GM21723 (cell line): Measurements from ENCODE around the gene TENT5D.
"Not testable (repeated sequence)": the region's sequence is repeated elsewhere in the genome, so short reads cannot be mapped to it uniquely, and the experiment has no call there.

Experiments used
- ATAC-seq: cut with Tn5 transposase; IDR thresholded peaks from one replicate; pipeline ENCODE4 v1.9.1; 2021; ENCODE audit warnings: mild to moderate bottlenecking, moderate library complexity; ENCODE audit not compliant: unreplicated experiment

TENT5D gene

DNA sequence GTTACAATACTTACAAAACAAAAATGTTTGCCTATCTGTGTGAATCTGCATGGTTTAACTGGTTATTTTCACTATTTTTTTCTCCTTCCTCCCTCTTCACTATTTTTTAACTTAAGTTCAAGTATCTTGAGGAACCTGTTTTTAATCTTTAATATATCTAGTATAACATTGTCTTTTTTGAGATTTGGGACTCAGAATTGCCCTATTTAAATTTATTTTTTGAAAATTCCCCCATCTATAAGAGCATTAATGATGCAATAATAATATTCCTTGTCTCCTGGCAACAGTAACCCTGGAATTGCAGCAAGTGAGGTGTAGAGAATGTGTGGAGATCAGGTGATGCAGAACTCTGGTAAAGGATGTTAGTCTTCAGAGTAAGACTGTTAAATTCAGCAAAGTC lies at the start of gene TENT5D:
TENT5D (plus strand) TSS at position 301 of the 400 bp plus-strand sequence. CDS start 22,093 bp downstream, outside the sequence.
- ATAC-seq = no peak

DNA sequence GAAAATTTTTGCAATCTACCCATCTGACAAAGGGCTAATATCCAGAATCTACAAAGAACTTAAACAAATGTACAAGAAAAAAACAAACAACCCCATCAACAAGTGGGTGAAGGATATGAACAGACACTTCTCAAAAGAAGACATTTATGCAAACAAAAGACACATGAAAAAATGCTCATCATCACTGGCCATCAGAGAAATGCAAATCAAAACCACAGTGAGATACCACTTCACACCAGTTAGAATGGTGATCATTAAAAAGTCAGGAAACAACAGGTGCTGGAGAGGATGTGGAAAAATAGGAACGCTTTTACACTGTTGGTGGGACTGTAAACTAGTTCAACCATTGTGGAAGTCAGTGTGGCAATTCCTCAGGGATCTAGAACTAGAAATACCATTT lies 34.6 kb upstream of the TENT5D start:
- not testable (repeated sequence) for ATAC-seq

DNA sequence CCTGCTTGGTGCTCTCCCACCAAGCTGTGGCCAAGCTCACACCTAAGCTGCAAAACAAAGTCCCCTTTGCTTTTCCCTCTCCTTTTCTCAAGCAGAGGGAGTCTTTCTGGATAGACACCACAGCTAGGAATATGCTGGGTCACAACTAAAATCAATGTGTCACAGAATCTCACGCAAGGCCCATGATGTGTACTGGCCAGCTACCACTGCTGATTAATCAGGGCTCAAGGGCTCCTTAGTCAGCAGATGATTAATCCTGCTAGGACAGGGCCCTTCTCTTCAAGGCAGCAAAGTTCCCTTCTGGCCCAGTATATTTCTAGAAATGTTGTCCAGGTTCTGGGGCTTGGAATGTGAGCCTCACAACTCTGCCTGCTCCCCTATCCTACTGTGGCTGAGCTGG lies 32.0 kb upstream of the TENT5D start:
- no peak for ATAC-seq

GRCh38 chrX:80412042-80412441 lies 8.2 kb upstream of the TENT5D start:
- ATAC-seq = no peak

DNA sequence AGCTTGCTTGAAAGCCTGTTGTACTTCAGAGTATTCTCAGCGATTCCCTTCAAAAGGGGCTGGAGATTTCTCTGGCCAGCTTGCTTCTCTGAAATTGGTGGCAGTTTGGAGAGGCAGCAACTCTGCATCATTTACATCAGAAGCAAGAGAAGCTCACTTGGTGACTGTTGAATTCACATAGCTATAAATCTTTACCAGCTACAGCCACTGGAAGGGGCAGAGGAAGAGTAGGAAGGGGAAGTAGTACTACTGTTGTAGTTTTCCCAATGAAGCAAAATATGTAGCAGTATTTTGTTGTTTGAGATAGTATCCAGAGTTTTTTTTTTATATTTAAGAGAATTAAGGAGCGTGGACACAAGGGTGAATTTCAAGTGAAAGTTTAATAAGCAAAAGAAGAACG lies 2.8 kb downstream of the TENT5D start:
- ATAC-seq = no peak

DNA sequence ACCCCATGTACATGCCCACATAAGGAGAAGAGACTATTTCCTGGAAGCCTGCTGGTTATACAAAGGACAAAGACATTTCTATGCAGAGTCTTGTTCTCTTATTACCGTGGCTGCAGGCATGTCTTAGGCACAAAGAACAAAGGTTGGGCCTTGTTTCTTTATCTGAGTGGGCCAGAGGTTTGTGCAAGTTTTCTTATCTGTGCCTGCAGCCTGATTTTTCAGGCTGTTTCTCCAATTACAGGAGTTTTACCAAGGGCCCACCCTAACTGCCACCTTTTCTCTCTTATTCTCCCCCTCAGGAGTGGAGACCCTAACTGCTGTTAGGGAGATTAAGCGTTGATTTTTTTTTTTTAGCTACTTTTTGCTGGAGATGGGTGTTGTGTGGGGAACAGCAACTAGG lies 3.5 kb downstream of the TENT5D start:
- no peak for ATAC-seq

DNA sequence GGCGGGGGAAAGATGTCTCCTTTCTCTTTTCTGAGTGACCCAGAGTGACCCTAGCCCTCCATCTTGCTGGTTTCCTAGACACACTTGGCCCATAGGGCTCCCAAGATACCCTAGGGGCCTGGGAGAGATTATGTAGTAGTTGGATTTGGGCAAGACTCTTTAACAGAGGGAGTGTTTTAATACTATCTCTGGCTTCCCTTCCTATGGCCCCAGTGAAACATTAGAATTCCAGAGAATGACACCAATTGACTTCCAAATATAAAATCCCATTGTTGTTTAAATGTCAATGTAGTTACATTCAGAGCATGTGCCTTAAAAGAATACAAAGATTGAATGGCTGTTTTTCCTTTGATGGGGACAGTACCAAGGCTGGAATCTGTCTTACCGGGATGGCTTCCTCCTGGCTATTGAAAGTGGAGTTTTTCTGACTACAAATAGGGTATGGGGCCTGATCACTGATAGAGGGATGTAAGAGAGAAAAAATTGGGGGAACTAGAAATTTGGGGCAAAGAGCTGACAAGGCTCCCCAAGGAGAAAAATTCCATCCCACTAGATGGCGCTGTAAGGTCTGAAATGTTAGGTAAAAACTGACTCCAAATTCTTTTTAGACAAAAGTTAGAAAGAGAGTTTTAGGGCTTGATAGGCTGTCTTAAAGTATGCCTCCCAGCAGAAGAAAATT lies 10.7 kb downstream of the TENT5D start:
- ATAC-seq = no peak

- no peak for ATAC-seq
Observed at GRCh38 chrX:80431505-80431832, 11.2 kb downstream of the TENT5D start.

DNA sequence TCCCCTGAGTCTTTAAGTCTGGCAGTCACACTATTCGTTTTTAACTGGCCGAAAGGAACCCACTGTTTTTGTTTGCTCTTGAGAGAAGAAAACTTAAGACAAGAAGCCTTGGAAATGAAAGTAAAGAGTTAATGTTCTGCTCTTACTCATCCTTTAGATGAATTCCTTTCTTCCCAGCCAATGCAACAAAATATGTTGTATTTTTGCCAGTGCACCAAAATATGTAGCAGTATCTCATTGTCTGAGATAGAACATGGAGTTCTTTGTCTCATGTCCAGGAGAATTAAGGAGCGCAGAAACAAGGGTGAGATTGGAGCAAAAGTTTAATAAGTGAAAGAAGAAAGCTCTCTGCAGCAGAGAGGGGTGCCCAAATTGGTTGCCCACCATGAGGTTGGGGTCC lies 12.2 kb downstream of the TENT5D start:
- no peak for ATAC-seq

DNA sequence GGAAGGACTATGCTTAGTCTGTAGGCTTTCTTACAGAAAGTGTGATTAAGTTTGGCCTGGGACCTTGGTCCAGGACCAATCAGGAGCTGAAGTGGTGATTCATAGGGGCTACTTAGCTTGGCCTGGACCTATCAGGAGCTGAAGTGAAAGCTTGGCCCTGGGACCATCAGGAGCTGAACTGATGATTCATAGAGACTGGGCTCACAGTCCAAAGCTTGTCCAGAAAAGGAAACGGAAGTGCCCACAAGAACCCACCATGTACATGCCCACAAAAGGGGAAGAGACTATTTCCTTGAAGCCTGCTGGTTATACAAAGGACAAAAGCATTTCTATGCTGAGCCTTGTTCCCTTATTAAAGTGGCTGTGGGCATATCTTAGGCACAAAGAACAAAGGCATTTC lies 12.6 kb downstream of the TENT5D start:
- no peak for ATAC-seq

DNA sequence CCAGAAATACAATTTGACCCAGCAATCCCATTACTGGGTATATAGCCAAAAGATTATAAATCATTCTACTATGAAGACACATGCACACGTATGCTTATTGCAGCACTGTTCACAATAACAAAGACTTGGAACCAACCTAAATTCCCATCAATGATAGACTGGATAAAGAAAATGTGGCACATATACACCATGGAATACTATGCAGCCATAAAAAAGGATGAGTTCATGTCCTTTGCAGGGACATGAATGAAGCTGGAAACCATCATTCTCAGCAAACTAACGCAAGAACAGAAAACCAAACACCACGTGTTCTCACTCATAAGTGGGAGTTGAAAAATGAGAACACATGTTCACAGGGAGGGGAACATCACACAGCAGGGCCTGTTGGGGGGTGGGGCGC lies 47.9 kb downstream of the TENT5D start:
- ATAC-seq = not testable (repeated sequence)

DNA sequence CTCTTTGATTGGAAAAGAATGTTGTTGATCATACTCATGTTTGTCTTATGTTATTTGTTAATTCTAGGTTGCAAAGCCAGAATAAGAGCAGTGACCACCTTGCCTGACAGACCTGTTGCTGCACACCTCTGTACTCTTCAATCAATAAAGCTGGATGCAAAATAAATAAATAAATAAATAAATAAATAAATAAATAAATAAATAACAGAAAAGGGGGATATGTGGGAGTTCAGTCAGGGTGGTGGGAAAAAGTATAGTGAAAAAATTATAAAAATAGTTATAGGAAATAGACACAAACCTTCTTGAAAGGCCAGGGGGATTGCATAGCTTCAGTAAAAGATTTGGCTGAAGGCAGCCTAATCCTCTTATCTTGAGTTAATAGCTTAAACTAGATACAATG lies 51.3 kb downstream of the TENT5D start:
- ATAC-seq = no peak

GRCh38 chrX:80485543-80485942 lies 65.3 kb downstream of the TENT5D start:
- no peak for ATAC-seq

DNA sequence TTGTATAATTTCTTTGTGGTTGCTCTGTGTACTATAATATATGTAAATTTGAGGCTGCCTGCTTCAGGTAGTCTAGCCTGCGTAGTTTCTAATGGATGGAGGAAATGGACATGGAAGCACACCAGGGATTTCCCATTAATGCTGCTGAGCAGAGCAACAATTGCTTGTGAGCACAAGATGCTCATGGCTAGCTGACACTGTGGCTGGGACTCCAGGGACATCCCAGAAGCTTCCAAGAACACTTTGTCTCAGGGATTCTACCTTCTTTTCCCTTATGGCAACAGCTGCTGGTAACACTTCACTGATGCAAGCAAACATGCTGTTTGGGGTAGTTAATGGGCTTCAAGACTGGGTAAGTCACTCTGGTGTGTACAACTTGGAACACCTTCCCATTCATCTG lies 66.1 kb downstream of the TENT5D start:
- no peak for ATAC-seq

DNA sequence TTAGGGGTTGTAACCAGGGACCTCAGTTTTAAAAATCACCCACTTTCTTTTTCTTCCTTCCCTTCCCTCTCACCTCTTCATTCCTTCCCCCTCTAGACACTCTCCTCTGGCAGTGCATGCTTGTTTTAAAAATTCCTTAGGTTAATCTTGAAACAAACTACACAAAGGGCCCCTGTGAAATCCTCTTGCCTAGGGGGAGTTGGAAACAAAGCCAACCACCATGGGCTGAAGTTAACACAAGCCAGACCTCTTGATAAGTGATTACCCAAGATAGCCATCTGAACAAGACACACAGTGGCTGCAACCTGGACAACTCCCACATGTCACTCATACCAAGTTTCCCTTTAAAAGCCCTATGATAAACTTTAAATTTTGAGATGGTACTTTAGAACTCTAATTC lies 68.9 kb downstream of the TENT5D start:
- no peak for ATAC-seq
